EL (cell line): ENCODE measurements around the gene ABCC3.
A peak's percentile ranks its signal among the peaks of the same experiment; 100 is the strongest.

ENCODE experiments used
- DNase-seq: peaks from one replicate; pipeline ENCODE4 v3.0.0-alpha.2; 2016

The ABCC3 gene

GRCh38 chr17:50649042-50649908 lies 14.6 kb downstream of the ABCC3 start:
- DNase-seq, result no peak

GRCh38 chr17:50651661-50652060 lies 17.0 kb downstream of the ABCC3 start:
- DNase-seq, result no peak

- no peak for DNase-seq
Observed at GRCh38 chr17:50653738-50654137, 19.1 kb downstream of the ABCC3 start.

- no peak for DNase-seq
Observed at GRCh38 chr17:50656509-50656908, 21.8 kb downstream of the ABCC3 start.

GRCh38 chr17:50657054-50657453 lies 22.4 kb downstream of the ABCC3 start:
- no peak for DNase-seq

GRCh38 chr17:50657627-50658026 lies 22.9 kb downstream of the ABCC3 start:
- DNase-seq, result no peak

GRCh38 chr17:50658616-50659015 lies 23.9 kb downstream of the ABCC3 start:
- no peak for DNase-seq

- no peak for DNase-seq
Observed at GRCh38 chr17:50659179-50659578, 24.5 kb downstream of the ABCC3 start.

- DNase-seq, result peak; percentile 56
Observed at GRCh38 chr17:50660042-50660886, 25.6 kb downstream of the ABCC3 start.

GRCh38 chr17:50660887-50661345 lies 26.2 kb downstream of the ABCC3 start:
- DNase-seq, result no peak

GRCh38 chr17:50661348-50661747 lies 26.7 kb downstream of the ABCC3 start:
- DNase-seq, result no peak

GRCh38 chr17:50661795-50662391 lies 27.2 kb downstream of the ABCC3 start:
- peak; percentile 91 for DNase-seq

GRCh38 chr17:50662632-50663225 lies 28.0 kb downstream of the ABCC3 start:
- DNase-seq, result no peak

GRCh38 chr17:50663812-50664374 lies 29.2 kb downstream of the ABCC3 start:
- DNase-seq, result no peak

- no peak for DNase-seq
Observed at GRCh38 chr17:50664788-50665458, 30.2 kb downstream of the ABCC3 start.

GRCh38 chr17:50665838-50666237 lies 31.2 kb downstream of the ABCC3 start:
- no peak for DNase-seq

- no peak for DNase-seq
Observed at GRCh38 chr17:50666316-50666715, 31.6 kb downstream of the ABCC3 start.

- no peak for DNase-seq
Observed at GRCh38 chr17:50667259-50668024, 32.8 kb downstream of the ABCC3 start.

GRCh38 chr17:50668025-50668837 lies 33.5 kb downstream of the ABCC3 start:
- DNase-seq, result peak; percentile 68

- no peak for DNase-seq
Observed at GRCh38 chr17:50668838-50669581, 34.3 kb downstream of the ABCC3 start.
